Activated CD4-positive, alpha-beta T cell treated with anti-CD3 and anti-CD28 coated beads, Interleukin-10, Interleukin-2, amounts not matched to agents 100 ng/mL and 50 ng/mL, durations not matched to agents 16 hours and 8 hours (primary cell): ENCODE results near the gene NFATC2.

Experiments used
- DNase-seq: peaks from one replicate; pipeline ENCODE4 v3.0.0-alpha.2; 2020

NFATC2 gene

DNA sequence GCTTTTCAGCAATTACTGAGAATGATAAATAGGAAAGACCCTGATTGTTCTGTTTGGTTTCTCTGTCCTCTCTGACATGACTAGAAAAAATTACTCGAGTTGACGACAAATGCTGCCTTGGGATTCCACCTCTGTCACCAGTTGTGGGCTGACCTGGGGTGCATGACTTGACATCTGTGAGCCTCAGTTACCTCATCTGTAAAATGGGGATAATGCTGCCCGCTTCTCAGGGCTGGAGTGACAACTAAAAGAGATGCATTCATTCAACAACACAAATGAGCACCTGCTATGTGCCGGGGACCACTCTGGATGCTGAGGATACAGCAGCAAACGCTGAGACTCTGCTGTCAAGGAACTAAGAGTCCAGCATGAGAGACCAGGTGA lies 94.8 kb downstream of the NFATC2 start:
- no peak for DNase-seq

DNA sequence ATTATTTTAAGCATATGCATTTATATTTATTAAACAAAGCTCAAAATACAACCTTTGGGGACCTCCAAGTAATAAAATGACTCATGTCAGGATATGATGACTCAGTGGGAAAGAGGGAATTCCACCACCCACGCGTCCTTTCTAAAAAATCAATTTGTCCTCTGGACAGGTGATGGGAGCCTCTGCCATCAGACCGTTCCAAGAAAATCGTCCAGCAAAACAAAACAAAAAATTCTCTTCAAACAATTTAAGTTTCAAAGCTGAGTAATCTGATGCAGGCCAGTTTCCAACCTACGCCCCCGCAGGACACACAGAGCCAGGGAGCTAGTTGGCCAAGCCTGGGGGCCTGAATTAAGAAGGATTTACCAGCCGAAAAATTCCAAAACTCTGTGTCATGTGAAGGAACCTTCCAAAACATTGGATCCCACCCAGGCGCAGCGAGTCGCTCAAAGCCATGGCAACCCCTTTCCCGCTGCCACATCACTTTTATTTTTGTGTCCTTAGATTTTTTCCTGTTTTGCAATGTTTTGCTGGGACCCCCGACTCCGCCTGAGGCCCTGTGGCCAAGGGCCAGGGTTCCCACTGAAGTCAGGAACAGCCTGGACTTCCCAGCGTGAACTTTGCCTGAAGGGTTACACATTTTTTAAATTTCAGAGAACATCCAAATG lies 95.3 kb downstream of the NFATC2 start:
- no peak for DNase-seq

DNA sequence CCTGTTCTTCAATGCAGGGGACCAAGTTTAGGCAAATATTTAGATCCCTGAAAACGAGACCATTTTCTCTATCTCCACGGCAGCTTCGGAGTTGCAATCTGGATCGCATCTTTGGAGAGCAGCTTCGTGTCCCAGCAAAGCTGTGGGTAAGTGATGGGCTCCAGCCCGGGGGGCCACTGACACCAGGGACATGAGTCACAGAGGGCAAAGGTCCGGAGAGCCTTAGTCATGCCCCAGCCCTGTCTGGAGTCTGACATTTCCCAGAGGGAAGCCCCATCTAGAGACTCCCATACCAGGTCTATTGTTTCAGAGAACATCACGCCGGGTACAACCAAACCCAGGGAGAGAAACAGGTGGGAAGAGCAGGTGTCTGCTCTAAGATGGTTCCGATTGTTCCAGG lies 95.9 kb downstream of the NFATC2 start:
- DNase-seq = no peak

DNA sequence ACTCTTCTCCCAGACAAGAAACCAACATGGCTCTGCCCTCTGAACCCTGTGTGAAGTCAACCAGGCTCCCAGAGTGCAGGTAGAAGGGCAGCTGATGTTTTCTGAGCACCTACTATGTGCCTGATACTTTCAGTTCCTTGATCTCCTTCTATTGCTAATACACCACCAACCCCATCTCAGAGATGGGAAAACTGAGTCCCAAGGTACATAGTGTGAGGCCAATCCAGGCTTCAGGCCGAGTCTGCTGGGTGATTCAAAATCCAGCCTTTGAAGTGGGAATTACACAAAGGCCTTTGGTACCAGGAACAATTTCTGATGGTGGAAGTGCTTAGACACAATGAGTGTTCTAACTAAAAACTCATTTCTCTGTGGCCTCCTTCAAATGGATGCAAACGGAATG lies 96.3 kb downstream of the NFATC2 start:
- DNase-seq = no peak

DNA sequence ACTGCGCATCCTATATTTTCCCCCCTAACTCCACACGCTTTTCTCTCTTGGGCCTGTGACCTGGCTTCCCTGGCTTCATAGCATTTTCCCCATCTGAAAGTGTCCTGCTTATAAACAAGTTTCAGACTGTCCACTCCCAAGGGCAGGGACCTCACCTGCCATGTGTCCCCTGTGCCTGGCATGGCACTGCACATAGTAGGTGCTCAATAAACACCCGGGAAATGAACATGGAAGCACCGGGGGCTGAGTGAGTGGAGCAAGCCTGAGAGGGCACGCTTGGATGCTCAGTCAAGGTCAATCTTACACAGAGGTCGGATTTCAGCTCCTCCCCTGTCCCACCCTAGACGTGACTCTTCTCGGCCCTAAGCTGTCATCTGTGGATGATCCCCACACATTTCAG lies 96.9 kb downstream of the NFATC2 start:
- no peak for DNase-seq

DNA sequence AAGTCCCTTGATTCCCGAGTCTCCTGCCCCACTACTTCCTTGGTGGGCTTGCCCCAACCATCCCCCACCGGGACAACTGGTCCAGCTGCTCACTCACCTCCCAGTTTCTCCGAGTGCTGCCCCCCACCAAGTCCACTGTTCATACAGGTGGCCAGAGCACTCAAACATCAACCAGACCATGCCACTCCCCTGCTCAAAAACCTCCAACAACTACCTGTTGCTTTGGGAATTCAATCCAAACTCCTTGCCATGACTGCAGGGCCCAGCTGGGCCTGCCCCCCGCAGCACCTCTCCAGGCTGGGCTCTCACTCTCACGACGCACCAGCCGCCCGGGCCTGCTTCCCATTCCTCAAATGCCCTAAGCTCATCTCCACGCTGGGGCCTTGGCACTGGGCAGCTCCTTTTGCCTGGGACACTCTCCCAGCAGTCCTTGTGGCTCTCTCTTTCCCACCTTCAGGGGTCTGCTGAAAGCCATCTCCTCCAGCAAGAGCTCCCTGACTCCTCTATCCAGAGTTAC lies 97.5 kb downstream of the NFATC2 start:
- DNase-seq = no peak

DNA sequence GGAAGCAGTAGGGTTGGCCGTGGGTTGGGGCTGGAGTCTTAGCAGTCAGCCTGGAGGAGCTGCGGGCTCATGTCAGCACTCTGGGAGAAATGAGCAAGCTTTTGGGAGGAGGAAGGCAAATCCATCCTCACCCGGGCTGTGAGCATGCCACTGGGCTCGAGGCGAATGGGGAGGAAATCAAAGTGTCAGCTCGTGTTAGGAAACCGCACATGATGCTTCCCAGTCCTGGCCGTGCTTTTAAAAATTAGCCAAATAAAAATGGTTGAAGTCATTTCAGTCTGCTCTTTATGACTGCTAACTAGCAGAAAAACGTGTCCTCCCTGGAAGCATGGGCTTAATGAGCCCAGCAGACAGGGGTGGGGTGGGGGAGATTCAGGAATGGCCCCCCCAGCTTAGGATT lies 98.1 kb downstream of the NFATC2 start:
- no peak for DNase-seq

DNA sequence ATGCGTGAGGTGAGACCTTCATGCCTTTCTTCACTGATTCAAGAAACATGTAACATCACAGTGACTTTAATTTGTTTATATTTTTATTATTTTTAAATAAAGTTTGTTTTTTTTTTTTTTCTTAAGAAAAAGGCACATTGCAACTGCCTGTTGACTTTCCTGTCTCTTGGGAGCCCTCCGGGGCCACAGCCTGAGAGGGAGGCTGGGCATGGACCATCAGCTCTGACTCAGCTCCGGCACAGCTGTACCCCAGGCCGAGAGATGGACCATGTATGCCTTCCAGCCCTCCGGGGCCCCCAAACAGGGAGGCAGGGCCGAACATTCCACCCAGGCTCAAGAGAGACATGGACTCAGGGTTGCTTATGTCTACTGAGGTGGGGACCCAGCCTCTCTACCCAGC lies 99.9 kb downstream of the NFATC2 start:
- no peak for DNase-seq

DNA sequence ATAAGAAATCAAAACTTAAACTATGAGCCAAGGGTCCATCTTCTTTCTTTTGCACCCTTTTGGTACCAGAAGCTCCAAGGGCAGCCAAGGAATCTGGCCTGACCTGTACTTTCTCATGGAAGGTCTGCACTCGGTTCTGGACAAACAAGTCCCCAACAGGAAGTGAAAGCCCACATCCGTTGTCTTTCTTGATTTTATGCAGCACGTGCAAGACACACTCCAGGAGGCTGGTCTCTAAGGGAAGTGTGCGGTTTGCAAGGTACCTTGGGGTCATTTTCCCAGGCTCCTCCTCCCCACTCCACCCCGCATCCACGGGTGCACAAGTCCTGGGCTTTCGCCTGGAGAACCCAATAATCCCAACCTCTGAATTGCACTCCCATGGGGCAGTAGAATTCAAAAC lies 101.9 kb downstream of the NFATC2 start:
- DNase-seq = peak; percentile 61

DNA sequence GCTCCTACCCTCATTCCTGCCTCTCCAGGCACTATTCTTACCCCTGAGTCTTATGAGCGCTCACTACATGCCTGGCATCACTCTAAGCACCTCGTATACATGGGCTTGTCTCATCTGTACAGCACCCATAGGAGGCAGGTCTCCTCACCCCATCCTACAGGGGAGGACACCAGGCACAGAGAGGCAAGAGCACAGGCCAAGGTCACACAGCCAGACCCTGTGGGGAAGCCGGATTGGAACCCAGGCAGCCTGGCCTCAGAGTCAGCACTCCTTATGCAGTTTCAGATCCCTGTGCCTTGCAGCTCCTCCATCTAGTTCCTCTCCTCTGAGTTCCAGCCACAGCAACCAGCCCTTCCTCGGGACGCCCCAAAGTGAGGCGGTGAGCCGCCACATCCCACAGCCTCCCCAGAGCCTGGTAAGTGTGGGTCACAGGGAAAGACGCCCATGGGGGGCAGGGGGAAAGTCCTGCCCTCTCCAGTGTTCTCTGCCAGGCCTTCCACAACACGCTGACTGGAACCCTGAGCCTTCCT lies 103.3 kb downstream of the NFATC2 start:
- no peak for DNase-seq

DNA sequence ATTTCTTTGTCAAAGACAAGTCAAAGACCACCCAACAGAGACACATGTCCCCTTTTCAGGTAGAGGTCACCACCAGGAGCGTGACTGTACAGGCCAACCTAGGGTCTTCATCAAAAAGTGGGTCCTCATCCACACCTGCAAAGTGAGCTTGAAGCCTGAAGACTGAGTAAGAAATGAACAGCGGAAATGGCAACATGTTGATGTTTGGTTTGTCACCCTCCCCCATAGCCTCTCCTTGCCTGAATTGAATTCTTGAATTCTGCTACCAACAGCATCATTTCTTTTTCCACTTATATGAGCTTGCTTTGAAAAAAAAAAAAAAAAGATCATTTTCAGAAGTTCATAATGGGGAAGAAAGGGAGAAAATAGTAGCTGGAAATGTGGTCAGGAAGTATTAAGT lies 104.4 kb downstream of the NFATC2 start:
- no peak for DNase-seq

DNA sequence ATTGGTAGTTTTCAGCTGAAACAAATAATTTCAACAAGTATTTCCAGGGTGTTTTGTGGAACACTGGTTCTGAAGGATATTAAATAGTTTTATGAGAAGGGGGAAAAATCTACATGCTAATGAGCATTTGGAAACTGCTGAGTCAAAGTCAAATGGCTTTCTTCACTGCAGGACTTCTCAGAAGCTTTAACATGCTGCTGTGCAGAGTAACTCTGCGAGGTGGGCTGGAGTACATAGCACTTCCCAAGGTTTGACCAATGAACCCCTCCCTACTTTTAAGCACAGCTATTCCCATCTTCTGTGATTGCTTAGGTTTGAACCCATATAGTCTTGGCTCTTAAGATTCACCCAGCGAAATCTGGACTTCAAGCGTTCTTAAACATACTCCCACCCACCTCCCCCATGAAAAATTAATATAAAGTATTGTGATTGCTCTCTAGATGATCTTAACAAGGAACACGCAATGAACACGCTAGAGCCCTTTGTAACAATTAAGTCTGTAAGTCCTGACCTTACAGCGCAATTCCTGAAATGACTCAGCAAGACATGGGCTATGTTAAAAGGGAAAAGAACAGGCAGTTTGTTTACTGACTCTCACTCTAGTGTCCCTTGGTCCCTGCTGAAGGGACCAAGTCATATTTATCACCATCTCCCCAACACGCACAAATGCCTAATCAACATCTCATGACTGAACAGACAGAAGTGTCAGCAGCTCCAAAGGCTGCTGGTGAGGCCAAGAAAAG lies 105.2 kb downstream of the NFATC2 start:
- DNase-seq = peak; percentile 81

DNA sequence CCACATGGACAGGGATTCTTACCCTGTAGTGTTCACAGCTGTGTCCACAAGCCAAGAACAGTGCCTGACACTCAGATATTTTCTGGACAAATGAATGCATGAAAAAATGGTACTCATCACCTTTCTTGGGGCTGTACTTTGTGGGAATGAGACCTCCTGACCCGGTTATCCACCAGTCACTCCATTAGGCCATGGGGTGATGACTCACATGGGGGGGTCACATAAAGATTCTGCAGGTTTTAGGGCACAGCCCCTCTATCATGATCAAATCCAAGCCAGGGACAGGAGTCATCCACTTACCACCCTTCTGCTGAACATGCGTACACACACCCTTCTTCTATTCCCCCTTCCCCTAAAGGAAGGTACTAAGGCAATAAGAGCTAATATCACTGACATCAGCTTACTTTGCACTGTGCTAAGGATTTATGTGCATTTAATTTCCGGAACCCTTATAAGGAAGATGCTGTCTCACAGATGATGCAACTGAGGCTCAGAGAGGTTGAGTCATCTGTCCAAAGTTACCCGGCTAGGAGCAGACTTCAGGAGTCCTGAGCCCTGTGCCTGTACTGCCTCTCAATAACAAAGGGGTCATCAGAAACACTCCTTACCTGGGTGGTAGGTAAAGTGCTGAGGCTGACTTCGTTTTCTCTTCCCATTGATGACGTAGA lies 107.8 kb downstream of the NFATC2 start:
- no peak for DNase-seq

DNA sequence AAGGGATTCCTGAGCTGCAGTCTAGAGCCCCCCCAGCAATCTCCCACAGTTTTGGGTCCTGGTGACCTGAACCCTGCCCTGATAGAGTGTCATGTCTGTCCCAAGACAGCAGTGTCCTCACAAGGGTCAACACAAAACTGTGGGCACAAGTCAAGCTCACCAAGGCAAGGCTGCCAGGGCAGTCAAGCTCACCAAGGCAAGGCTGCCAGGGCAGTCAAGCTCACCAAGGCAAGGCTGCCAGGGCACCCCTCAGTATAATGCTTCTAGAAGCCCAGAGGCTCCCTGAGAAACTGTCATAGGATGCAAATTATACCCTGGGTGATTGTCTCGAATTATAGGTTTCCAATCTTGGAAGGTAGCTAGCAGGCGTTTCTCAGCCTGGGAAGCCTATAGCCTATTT lies 108.5 kb downstream of the NFATC2 start:
- DNase-seq = no peak

DNA sequence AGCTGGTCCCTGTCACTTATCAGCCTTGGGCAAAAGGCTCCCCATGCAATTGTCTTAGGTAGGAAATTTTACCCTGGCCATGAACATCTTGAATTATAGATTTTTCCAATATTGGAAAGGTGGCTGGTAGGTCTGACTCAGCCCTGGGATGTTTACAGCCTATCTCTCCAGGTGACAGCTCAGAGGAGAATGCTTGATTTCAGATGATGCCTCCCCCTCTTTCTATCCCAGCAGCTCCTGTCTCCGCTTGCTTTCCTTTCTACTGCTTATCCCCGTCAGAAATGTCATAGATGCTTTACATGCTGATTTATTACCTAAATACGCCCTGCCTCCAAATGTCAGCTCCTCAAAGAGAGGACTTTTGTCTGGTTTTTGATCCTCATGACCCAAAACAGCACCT lies 109.6 kb downstream of the NFATC2 start:
- no peak for DNase-seq

DNA sequence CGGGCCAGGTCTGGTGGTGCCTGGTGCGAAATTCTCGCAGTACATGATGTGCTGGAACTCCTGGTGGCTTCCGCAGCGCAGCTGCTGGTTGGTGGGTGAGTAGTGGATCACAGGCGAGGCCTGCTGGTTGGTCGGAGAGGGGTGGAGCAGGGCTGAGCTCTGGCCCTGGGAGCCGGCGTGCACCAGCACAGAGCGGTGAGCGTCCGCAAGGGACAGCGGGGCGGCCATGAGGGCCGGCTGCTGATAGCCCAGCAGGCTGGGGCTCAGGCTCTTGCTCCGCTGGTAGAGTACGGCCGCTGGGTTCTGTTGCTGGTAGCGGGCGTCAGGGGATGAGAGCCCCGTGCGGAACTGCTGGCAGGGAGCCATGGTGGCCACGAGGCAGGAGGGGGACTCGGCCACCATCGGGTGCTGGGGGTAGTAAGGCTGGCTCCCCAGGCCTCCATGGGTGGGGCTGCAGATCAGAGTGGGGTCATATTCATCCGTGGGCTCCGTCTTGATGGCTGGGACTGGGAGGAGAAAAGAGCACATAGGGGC lies 110.2 kb downstream of the NFATC2 start:
- DNase-seq = no peak

DNA sequence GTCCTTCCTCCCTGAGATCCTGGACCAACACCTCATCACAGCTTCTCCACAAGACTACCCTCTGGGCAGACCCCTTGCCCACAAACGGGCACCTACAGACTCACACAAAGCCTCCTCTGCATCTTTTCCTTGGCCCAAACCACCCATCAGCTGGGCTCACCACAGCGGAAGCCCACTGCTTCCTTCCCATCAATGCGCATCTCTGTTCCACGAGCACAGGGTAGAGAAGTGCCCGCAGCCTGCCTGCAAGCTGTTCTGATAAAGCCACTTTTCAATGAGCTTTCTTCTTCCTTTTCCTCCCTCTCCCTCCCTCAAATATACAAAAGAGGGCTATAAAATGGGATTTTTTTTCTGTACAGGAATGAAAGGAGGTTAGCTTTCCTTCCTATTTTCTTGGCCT lies 111.2 kb downstream of the NFATC2 start:
- peak; percentile 53 for DNase-seq

DNA sequence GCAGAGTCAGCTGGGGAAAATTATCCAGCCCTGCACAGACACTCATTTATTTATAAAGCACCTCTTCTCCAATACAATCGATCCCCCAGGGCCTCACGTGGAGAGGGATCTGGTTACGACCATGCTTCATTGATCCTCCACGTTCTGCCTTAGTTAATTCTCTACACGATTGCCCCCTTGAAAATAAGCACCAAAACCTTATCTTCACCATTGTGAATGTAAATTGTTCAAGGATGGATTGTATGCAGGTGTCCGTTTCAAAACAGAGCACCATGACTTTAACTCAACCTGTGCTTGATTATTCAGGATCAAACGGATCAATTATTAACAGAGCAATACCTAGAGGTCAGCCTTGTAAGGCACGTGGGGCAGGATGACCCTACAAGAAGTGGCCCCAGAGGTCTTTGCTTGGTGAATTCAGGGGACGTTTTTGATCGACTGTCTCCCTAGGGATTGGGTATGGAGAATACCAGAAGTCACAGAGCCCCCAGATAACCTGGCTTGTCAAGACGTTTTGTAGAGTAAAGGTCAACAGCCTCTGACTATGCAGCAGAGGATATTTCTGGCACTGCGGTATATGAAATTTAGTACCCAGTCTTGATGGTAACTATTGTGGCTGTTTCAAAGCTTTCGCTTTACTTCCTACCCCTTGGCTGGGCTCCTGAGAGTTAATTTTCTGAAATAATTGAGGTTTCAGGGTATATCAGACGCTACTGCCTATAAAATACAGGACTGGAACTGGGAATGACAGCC lies 112.1 kb downstream of the NFATC2 start:
- DNase-seq = no peak

DNA sequence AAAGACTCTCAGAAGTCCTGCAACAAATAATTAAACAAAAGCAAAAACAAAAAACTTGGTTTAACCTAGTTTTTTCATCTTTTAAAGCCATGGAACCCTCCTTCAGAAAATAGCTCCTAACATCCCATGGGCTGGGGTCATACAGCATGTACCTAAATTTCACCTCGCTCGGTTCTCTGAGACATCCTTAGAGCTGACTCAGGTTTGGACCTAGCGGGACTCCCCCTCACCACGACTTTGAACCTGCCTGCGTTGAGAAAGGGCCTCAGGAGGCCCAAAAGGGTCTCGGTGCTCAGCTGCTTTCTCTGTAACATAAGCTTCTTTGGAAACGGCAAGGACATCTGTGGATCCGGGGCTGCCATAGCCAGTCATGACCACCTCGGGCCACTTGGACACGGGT lies 112.8 kb downstream of the NFATC2 start:
- no peak for DNase-seq

DNA sequence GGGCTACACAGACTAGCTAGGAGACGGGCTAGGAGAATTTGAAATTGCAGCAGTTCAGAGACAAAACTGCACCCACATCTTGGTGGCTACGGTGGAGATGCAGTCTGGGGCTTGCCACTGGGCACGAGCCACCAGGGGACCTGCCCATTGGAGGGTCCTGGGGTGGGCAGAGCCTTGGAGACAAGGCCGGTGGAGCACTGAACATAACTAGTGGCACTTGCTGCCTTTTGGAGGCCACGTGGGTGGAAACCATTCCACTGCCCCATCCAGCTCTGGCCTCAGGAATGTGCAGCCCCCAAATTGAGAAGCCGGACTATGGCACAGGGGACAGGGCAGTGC lies 113.4 kb downstream of the NFATC2 start:
- DNase-seq = no peak

DNA sequence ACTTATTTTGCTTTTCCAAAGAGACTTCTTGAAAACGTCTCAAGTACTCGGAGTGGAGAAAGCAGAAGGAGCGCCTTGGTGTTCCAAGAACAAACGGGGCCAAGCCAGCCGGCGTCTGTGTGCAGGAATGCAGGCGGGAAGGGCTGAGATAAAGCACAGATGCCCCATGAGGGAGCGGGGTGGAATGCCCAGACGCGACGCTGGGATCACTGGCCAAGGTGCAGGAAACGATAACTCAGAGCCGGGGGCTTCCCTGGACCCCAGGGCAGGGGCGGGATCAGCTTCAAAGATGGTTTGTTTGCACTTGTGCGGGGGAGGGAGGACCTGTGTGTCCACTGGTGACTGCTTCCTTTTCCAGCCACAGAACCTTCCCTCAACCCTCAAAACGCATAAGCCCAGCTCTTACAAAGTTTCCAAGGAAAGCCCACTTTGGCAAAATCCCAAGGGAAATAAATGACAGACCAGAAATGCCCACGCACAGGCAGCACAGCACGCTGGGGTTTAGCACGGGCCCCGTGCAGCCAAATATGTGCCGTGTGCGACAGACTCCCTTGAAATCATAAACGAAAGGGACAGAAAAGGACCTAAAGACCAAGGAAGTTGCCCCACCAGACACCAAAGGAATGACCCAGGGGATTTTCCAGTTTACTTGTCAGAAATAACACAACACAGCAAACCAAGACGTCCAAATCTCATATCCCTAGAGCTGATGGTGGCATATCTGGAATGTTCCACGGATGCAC lies 113.9 kb downstream of the NFATC2 start:
- no peak for DNase-seq

DNA sequence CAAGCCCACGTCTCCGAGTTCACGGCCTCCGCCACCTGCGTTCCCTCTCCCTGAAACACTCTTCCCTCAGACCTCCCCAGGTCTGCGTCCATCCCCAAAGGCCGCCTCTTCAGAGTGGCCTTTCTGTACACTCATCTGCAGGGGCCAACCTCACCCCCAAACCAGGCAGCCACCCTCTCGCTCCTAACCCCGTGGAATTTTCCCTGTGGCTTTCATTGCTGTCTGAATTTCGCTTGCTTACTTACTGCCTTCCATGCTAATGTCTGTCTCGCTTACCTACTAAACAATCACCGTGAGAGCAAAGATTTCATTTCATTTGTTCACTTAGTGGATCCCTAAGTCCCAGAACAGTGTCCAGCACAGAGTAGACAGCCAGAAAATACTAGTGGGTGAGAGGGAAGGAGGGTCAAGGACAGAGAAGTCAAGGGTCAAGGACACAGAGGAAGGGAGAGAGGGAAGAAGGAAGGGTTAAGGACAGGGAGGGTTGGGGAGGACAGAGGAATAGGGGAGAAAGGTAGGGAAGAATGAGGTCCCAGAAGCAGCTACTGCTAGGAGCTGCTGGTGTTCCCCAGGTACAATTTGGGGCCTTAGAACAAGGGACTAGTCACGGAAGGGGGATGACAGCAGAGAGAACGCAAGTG lies 114.7 kb downstream of the NFATC2 start:
- DNase-seq = no peak
